GM23248 (cell line): ENCODE results near the gene RSPH10B2. TPM values are rescaled to one million over a fixed set of nuclear protein-coding genes. Genes with fewer than 3 reads are reported as not detected.
"Not testable (repeated sequence)": the region's sequence is repeated elsewhere in the genome, so short reads cannot be mapped to it uniquely, and the experiment has no call there.

ENCODE experiments used
- DNase-seq: peaks from one replicate; pipeline ENCODE4 v3.0.0-alpha.2; 2015
- H2AFZ ChIP-seq: fragments of 200-600 bp; sonication (generic); 2 replicates; pipeline ENCODE4 v1.6.1; 2016; ENCODE audit warnings: antibody characterized with exemption
- H3F3A ChIP-seq: fragments of 200-600 bp; sonication (generic); 2 replicates; pipeline ENCODE4 v1.6.1; 2016; ENCODE audit warnings: mild to moderate bottlenecking, antibody characterized with exemption, mixed run types; ENCODE audit not compliant: insufficient read depth
- H3K27ac ChIP-seq: fragments of 200-600 bp; sonication (generic); 2 replicates; pipeline ENCODE4 v1.5.1; 2016; ENCODE audit warnings: mild to moderate bottlenecking
- H3K27me3 ChIP-seq: fragments of 200-600 bp; sonication (generic); replicated peaks from 2 replicates; pipeline ENCODE4 v1.6.1; 2016; ENCODE audit warnings: mild to moderate bottlenecking; ENCODE audit not compliant: insufficient read depth
- H3K36me3 ChIP-seq: fragments of 200-600 bp; sonication (generic); 2 replicates; pipeline ENCODE4 v1.6.1; 2016; ENCODE audit warnings: low read depth, mild to moderate bottlenecking
- H3K4me1 ChIP-seq: fragments of 200-600 bp; sonication (generic); 2 replicates; pipeline ENCODE4 v1.6.1; 2016; ENCODE audit warnings: mild to moderate bottlenecking; ENCODE audit not compliant: insufficient read depth
- H3K4me2 ChIP-seq: fragments of 200-600 bp; sonication (generic); one replicate; pipeline ENCODE4 v1.6.1; 2016; ENCODE audit warnings: mild to moderate bottlenecking; ENCODE audit not compliant: unreplicated experiment
- H3K4me3 ChIP-seq: fragments of 200-600 bp; sonication (generic); 2 replicates; pipeline ENCODE4 v1.5.1; 2016; ENCODE audit warnings: mild to moderate bottlenecking
- H3K79me2 ChIP-seq: fragments of 200-600 bp; sonication (generic); 2 replicates; pipeline ENCODE4 v1.6.1; 2016; ENCODE audit warnings: mild to moderate bottlenecking; ENCODE audit not compliant: insufficient read depth
- H3K9ac ChIP-seq: fragments of 200-600 bp; sonication (generic); 2 replicates; pipeline ENCODE4 v1.6.1; 2016; ENCODE audit warnings: mild to moderate bottlenecking
- H3K9me2 ChIP-seq: fragments of 200-600 bp; sonication (generic); 2 replicates; pipeline ENCODE4 v1.6.1; 2016; ENCODE audit warnings: mixed run types, mild to moderate bottlenecking, moderate library complexity; ENCODE audit not compliant: insufficient read depth
- H3K9me3 ChIP-seq: fragments of 200-600 bp; sonication (generic); one replicate; pipeline ENCODE4 v1.6.1; 2017; ENCODE audit warnings: low read depth
- H4K20me1 ChIP-seq: fragments of 200-600 bp; sonication (generic); 2 replicates; pipeline ENCODE4 v1.6.0; 2016; ENCODE audit not compliant: insufficient read depth
- EZH2 ChIP-seq: fragments of 200-600 bp; sonication (generic); IDR thresholded peaks from 2 replicates; pipeline ENCODE4 v1.6.1; 2018; ENCODE audit warnings: antibody characterized with exemption, mild to moderate bottlenecking; ENCODE audit not compliant: insufficient read depth, poor library complexity, severe bottlenecking
- EZH2phosphoT487 ChIP-seq: fragments of 200-600 bp; sonication (generic); IDR thresholded peaks from 2 replicates; pipeline ENCODE4 v1.6.1; 2018; ENCODE audit warnings: antibody characterized with exemption, moderate library complexity, mild to moderate bottlenecking, low read depth; ENCODE audit not compliant: insufficient read depth
- WGBS, 2 experiments: methylation state at CpG; one replicate each; pipeline ENCODE4 v1.1.6; 2015 to 2017; ENCODE audit warnings: low lambda C conversion rate in 2 of 2, low coverage in 1 of 2; ENCODE audit errors: missing lambda C conversion rate in 2 of 2; 5-methylcytosine and 5-hydroxymethylcytosine counted together
- in situ Hi-C: fragments of 300-500 bp; cut with MboI; formaldehyde crosslinking; loops from 2 replicates; pipeline ENCODE4 v1.15.0; 2020
- polyA plus RNA-seq: library from polyadenylated mRNA; unstranded; fragments of >200 nt; fragmentation: Nextera tagmentation; extraction: Ambion mirVana; gene quantifications from 2 replicates; pipeline ENCODE4 v1.2.1, GENCODE V29; 2016
- total RNA-seq: library from RNA; depleted of rRNA; stranded (reverse); fragments of >200 nt; shearing (Covaris generic); gene quantifications from 2 replicates; pipeline ENCODE4 v1.2.3, GENCODE V29; 2014

Gene RSPH10B2
- total and polyA plus RNA-seq, 2 experiments from 2014 or later: not detected

DNA sequence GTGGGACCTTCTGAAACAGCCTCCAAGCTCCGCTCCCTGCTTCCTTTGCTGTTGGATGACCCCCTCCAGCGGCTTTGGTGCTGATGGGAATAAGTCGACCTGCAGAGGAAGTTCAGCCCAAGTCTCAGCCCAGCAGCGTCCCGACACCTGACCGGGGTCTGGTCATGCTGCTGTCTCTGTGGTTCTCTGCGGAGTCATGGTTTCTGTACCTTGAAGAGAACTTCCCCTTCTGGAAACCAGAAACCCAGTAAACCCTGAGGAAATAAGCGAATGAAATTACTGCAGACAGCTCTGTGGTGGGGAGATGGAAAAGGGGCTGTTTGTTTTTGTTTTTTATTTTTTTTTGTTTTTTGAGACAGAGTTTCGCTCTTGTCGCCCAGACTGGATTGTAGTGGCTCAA is 28.9 kb upstream of the RSPH10B2 start:
- Histone ChIP-seq H3K27ac (no peak overlapping the region), H3K9me3 (no peaks in the 10 kb centered on the region), H3K4me1 (0 out of 2 replicates have a peak, but pooled peaks cover 6% of the 10 kb centered on the region), H3K79me2 (peaks cover 12% of the 10 kb centered on the region), H4K20me1 (no peaks in the 10 kb centered on the region), H3K4me3 (no peak overlapping the region), H3K36me3 (no peaks in the 10 kb centered on the region), H2AFZ (no peak overlapping the region), H3F3A (no peaks in the 10 kb centered on the region), H3K9me2 (no peaks in the 10 kb centered on the region), H3K27me3 (no peaks in the 10 kb centered on the region), H3K9ac (no peak overlapping the region), H3K4me2 (no peak overlapping the region)
- 78 to 83% methylated on average over 10 of the region's 10 CpGs for WGBS, 2 experiments
- DNase-seq: no peak
- in situ Hi-C loops: no loop called here
- TF ChIP-seq EZH2phosphoT487 (no peak), EZH2 (no peak)

DNA sequence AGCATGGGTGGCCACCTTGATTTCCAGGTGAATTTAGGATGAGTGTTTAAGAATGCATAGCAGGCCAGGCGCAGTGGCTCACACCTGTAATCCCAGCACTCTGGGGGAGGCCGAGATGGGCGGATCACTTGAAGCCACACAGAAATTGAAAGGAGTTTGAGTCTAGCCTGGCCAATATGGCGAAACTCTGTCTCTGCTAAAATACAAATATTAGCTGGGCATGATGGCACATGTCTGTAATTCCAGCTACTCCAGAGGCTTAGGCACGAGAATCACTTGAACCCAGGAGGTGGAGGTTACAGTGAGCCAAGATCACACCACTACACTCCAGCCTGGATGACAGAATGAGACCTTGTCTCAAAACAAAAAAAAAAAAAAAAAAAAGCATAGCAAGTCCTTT is 27.6 kb upstream of the RSPH10B2 start:
- H3K9me2 ChIP-seq, H3K4me2 ChIP-seq, DNase-seq, H3K36me3 ChIP-seq, H3K27me3 ChIP-seq, H3F3A ChIP-seq, H3K4me3 ChIP-seq, H3K9me3 ChIP-seq, H3K27ac ChIP-seq, in situ Hi-C loops, H2AFZ ChIP-seq, H3K9ac ChIP-seq, H4K20me1 ChIP-seq: not testable (repeated sequence)
- peaks cover 25% of the 10 kb centered on the region for H3K79me2 ChIP-seq
- H3K4me1 ChIP-seq: peaks cover 12% of the 10 kb centered on the region; the same call in 1 of the 2 replicates
- 71 to 72% methylated on average over 5 of the region's 5 CpGs for WGBS, 2 experiments

DNA sequence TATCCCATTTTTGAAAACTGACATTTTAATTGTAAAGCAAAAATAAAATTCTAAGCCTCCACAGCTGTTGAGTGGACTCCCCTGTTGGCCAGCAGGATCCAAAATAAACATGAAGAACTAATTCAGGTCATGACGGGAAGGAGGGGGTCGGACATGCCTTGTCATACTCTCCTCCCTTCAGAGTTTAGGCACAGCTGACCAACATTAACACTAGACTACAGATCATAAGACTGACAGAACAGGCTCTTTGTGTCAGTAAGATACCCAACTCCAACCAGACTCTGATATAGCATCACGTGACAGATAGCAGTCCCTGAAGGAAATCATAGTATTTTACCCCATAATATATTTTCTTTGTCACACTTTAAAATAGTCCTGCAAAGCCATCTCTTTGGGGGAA is 26.2 kb upstream of the RSPH10B2 start:
- H3K4me3 ChIP-seq: no peak overlapping the region
- TF ChIP-seq EZH2: no peak
- no peak for TF ChIP-seq EZH2phosphoT487
- H3K9me2 ChIP-seq: no peaks in the 10 kb centered on the region
- H3K9ac ChIP-seq: no peak overlapping the region
- no peak overlapping the region for H2AFZ ChIP-seq
- H3K4me2 ChIP-seq: no peak overlapping the region
- in situ Hi-C loops: no loop called here
- H3K79me2 ChIP-seq: peaks cover 38% of the 10 kb centered on the region
- H3K27ac ChIP-seq: no peak overlapping the region
- peaks cover 18% of the 10 kb centered on the region; the same call in 1 of the 2 replicates for H3K4me1 ChIP-seq
- DNase-seq: no peak
- no peaks in the 10 kb centered on the region for H3K27me3 ChIP-seq
- H3F3A ChIP-seq: peaks cover 3% of the 10 kb centered on the region; the same call in 1 of the 2 replicates
- 65% methylated on average over 3 of the region's 3 CpGs for WGBS, 2 experiments
- H3K9me3 ChIP-seq: no peaks in the 10 kb centered on the region
- H3K36me3 ChIP-seq: peaks cover 5% of the 10 kb centered on the region; the same call in 1 of the 2 replicates
- H4K20me1 ChIP-seq: no peaks in the 10 kb centered on the region

DNA sequence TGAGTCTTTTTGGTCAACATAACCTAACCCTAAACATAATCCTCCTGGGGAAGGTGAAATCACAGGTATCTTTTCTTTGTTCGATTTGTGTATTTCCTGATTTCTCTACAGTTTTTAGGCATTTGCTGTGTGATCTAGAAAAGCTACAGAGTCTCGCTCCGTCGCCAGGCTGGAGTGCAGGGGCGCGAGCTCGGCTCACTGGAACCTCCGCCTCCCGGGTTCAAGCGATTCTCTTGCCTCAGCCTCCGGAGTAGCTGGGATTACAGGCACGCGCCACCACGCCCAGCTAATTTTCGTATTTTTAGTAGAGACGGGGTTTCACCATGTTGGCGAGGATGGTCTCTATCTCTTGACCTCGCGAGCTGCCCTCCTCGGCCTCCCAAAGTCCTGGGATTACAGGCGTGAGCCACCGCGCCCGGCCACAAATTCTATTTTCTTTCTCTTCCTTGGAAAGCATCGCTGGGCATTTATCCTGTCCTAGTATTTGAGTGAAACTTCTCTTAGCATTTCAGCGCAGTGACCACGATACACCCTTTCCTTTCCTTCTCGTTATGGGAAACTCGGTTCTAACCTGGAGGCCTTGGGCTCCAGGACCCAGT is 24.9 kb upstream of the RSPH10B2 start:
- DNase-seq: not testable (repeated sequence)
- peak overlapping the region; percentile 98 for H2AFZ ChIP-seq

More for the DNA sequence above, 24.9 kb upstream of the RSPH10B2 start:
- H4K20me1 ChIP-seq, H3K9me3 ChIP-seq, H3K9me2 ChIP-seq, H3F3A ChIP-seq, in situ Hi-C loops, H3K27me3 ChIP-seq: not testable (repeated sequence)
- Histone ChIP-seq H3K27ac (peak overlapping the region; percentile 91), H3K4me3 (peak overlapping the region; percentile 95), H3K4me1 (peaks cover 18% of the 10 kb centered on the region; the same call in 1 of the 2 replicates), H3K36me3 (peaks cover 17% of the 10 kb centered on the region; the same call in 1 of the 2 replicates), H3K4me2 (peak overlapping the region; percentile 86), H3K79me2 (peaks cover 52% of the 10 kb centered on the region), H3K9ac (peak overlapping the region; percentile 99)
- 54 to 55% methylated on average over 29 of the region's 29 CpGs for WGBS, 2 experiments
